Hematopoietic multipotent progenitor cell treated with erythropoietin and hydrocortisone succinate and interleukin-3 and kit ligand, for 17 days (in vitro differentiated cells): Measurements from ENCODE around the gene RIMKLB.

Experiments used
- DNase-seq: peaks from one replicate; pipeline ENCODE4 v3.0.0-alpha.2; 2015; ENCODE audit warnings: low spot score

The RIMKLB gene

GRCh38 chr12:8697476-8698131 lies at the start of gene RIMKLB:
Gene RIMKLB, plus strand, starts transcription at chr12:8697991. Its CDS starts 15,876 bp downstream, at chr12:8713867.
- DNase-seq: peak; percentile 56

- no peak for DNase-seq
Measured at GRCh38 chr12:8648576-8649205, 49.1 kb upstream of the RIMKLB start.

GRCh38 chr12:8655421-8655820 lies 42.4 kb upstream of the RIMKLB start:
- DNase-seq: no peak

- DNase-seq: no peak
Measured at GRCh38 chr12:8658346-8658745, 39.4 kb upstream of the RIMKLB start.

- no peak for DNase-seq
Measured at GRCh38 chr12:8661016-8661415, 36.8 kb upstream of the RIMKLB start.

GRCh38 chr12:8661751-8662150 lies 36.0 kb upstream of the RIMKLB start:
- DNase-seq: no peak

GRCh38 chr12:8662593-8662992 lies 35.2 kb upstream of the RIMKLB start, which contains the start of gene MFAP5:
Gene MFAP5, minus strand, starts transcription at chr12:8662826. Its CDS starts 722 bp downstream, at chr12:8662104.
- DNase-seq: no peak

- no peak for DNase-seq
Measured at GRCh38 chr12:8664228-8664913, 33.4 kb upstream of the RIMKLB start.

GRCh38 chr12:8665759-8666158 lies 32.0 kb upstream of the RIMKLB start:
- no peak for DNase-seq

- no peak for DNase-seq
Measured at GRCh38 chr12:8667270-8667669, 30.5 kb upstream of the RIMKLB start.

- no peak for DNase-seq
Measured at GRCh38 chr12:8668441-8668840, 29.4 kb upstream of the RIMKLB start.

GRCh38 chr12:8672381-8672780 lies 25.4 kb upstream of the RIMKLB start:
- no peak for DNase-seq

GRCh38 chr12:8675591-8676036 lies 22.2 kb upstream of the RIMKLB start:
- no peak for DNase-seq

GRCh38 chr12:8676651-8677050 lies 21.1 kb upstream of the RIMKLB start:
- DNase-seq: no peak

GRCh38 chr12:8677362-8677761 lies 20.4 kb upstream of the RIMKLB start:
- DNase-seq: no peak

GRCh38 chr12:8678661-8679111 lies 19.1 kb upstream of the RIMKLB start:
- no peak for DNase-seq

- DNase-seq: no peak
Measured at GRCh38 chr12:8680533-8680932, 17.3 kb upstream of the RIMKLB start.

- no peak for DNase-seq
Measured at GRCh38 chr12:8681129-8681884, 16.5 kb upstream of the RIMKLB start.

GRCh38 chr12:8685051-8685450 lies 12.7 kb upstream of the RIMKLB start:
- DNase-seq: no peak

- no peak for DNase-seq
Measured at GRCh38 chr12:8687846-8688601, 9.8 kb upstream of the RIMKLB start.

- no peak for DNase-seq
Measured at GRCh38 chr12:8689681-8690080, 8.1 kb upstream of the RIMKLB start.

GRCh38 chr12:8692573-8692972 lies 5.2 kb upstream of the RIMKLB start:
- no peak for DNase-seq
